Measurements from ENCODE around the gene CREM.
"Not testable (repeated sequence)": the region's sequence is repeated elsewhere in the genome, so short reads cannot be mapped to it uniquely, and the experiment has no call there.

Gene CREM

DNA sequence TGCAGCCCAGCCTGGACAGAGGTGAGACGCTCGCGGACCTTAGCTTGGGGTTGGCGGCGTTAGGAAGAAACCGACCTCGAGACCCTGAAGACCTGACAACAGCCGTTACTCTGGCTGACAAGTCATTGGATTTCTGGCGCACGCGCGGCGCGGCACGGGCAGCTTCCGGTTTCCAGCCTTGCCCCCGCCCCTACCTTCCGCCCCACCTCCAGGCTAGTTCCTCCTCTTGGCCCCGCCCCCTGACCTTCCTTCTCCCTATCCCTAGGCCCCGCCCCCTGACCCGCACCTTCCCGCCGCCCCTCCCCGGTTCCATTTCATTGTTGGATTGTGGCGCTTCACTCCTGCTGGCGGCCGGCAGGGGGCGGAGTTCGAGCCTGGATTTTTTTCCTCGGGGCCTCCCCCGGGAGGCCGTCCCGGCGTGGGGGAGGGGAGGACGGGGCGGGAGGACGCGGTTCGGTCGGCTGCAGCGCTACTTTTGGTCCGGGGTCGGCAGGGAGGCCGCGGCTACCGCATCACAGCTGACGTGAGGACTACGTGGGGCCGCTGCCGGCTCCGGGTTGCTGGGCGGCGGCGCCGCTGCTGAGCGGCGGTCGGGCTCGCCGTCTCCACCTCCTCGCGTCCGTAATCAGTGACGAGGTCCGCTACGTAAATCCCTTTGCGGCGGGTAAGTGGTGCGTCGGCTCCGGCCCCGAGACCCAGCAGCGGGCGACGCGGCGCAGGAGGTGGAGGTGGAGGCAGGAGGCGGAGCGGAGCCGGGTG, at the start of gene CREM:
Gene CREM, plus strand, starts transcription at position 317 of the 759 bp plus-strand sequence. CDS start 10,990 bp downstream, outside the sequence.
- peak; percentile 95 for DNase-seq (ENCODE audit: low spot score)

GRCh38 chr10:35079265-35079664, 47.4 kb upstream of the CREM start:
- DNase-seq (ENCODE audit: low spot score) = no peak

- peak; percentile 33 for DNase-seq (ENCODE audit: low spot score)
Observed at GRCh38 chr10:35079763-35080162, 46.9 kb upstream of the CREM start.

DNA sequence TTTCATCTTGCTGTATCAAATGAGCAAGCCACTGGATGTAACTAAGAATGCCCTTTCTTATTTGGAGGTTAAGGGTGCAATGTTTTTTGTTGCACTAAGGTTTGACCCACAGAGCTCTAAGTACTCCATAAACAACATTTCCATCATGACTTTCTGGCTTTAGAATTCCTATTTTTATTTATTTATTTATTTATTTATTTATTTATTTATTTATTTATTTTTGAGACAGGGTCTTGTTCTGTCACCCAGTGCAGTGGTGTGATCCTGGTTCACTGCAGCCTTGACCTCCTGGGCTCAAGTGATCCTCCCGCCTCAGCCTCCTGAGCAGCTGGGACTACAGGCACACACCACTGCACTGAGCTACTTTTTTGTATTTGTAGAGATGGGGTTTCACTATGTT, 46.4 kb upstream of the CREM start:
- not testable (repeated sequence) for DNase-seq (ENCODE audit: low spot score)

DNA sequence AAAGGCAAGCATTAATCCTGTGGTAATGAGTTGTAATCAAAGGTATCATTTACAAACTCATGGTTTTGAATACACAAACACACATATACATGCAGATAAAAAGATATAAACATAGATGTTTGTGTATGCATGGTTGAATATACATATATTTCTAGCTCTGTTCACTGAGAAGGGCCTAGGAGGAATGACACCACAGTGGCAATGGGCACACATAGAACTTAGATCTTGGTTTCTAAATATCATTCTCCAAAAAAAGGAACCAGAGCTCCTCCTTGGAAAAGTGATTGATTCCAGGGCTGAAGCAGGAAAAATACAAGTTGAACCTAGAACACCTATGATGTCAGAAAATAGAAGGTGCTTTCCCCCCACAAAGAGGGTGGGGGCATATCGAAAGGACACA, 43.4 kb upstream of the CREM start:
- no peak for DNase-seq (ENCODE audit: low spot score)

- peak; percentile 20 for DNase-seq (ENCODE audit: low spot score)
Observed at GRCh38 chr10:35089611-35090161, 37.0 kb upstream of the CREM start.

GRCh38 chr10:35090162-35090954, 36.3 kb upstream of the CREM start, which contains the start of gene CUL2:
Gene CUL2 (minus strand): TSS chr10:35090341. CDS start chr10:35071317, 19,024 bp downstream.
- DNase-seq (ENCODE audit: low spot score) = peak; percentile 92

GRCh38 chr10:35091994-35092790, 34.5 kb upstream of the CREM start:
- DNase-seq (ENCODE audit: low spot score) = no peak

DNA sequence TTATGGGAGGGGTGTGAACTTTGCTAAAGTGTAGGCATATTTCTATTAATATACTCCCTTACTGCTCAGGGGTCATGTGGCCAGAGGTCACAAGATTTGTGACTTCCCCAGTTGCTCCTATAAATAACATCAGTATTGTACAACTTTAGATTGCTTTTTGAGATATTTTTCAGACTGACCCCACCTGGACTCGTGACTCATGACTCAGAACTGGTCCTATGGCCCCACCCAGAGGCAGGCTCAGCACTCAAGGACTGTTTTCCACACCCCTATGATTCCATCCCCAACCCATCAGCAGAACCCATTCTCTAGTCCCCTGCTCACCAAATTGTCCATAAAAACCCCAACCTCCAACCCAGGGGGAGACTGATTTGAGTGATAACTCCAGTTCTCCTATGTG, 33.8 kb upstream of the CREM start:
- DNase-seq (ENCODE audit: low spot score) = no peak

DNA sequence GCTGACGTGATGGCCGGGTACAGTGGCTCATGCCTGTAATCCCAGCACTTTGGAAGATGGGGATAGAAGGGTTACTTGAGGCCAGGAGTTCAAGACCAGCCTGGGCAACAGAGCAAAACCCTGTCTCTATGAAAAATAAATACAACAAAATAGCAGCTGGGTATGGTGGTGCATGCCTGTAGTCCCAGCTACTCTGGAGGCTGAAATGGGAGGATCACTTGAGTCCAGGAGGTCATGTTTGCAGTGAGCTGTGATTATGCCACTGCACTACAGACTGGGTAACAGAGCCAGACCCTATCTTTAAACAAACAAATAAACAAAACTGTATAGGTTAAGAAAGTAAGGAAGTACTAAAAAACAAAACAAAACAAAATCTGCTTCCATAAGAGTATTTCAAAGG, 30.3 kb upstream of the CREM start:
- no peak for DNase-seq (ENCODE audit: low spot score)

DNA sequence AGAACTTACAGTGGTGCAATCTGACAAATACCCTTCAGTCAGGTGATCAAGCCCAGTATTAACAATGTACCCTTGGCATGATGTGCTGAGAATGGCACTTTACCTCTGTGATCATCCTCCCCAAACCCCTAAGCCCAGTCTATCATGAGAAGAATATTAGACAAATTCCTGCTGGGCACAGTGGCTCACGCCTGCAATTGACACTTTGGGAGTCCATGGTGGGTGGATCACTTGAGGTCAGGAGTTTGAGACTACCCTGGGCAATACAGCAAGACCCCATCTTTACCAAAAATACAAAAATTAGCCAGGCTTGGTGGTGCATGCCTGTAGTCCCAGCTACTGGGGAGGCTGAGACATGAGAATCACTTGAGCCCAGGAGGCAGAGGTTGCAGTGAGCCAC, 29.1 kb upstream of the CREM start:
- no peak for DNase-seq (ENCODE audit: low spot score)

GRCh38 chr10:35103882-35104281, 22.8 kb upstream of the CREM start:
- DNase-seq (ENCODE audit: low spot score) = no peak

DNA sequence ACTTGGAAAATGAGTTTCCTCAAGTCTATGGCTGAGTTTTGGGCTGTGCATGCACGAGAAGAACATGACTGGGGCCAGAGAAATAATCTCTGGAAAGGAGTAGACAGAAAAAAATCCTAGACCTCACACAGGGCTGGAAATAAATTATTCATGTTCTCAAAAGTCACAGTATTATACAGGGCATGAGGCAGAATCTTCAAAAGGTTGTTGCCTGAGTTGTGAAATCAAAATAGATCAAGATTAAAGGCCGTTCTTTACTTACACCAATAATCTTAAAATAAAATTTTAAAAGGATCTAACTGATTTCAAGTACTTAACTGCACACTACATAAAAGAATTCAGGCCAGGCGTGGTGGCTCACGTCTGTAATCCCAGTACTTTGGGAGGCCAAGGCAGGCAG, 14.1 kb upstream of the CREM start:
- DNase-seq (ENCODE audit: low spot score) = no peak

- no peak for DNase-seq (ENCODE audit: low spot score)
Observed at GRCh38 chr10:35119378-35119777, 7.3 kb upstream of the CREM start.

DNA sequence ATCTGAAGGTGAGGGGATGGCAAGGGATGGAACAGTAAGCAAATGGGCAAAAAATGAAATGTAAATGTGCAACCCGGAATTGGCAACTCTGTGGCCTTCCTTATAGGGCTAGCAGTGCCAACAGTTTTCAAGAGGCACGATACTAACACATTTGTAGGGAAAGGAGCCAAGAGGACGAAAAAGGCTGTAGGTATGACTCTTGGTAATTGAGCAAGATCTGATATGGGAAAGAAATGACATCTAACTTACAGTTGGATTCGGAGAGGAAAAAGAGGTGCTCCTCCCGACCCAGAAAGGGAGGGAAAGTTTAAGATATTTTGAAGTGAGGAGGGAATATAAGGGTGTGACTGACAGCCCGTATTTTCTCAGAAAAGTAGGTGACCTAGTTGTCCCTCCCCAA, 2.1 kb upstream of the CREM start:
- no peak for DNase-seq (ENCODE audit: low spot score)

GRCh38 chr10:35126062-35126529, 550 bp upstream of the CREM start:
- DNase-seq (ENCODE audit: low spot score) = no peak

GRCh38 chr10:35127289-35127891, 744 bp downstream of the CREM start:
- peak; percentile 33 for DNase-seq (ENCODE audit: low spot score)

GRCh38 chr10:35129185-35129674, 2.6 kb downstream of the CREM start:
- DNase-seq (ENCODE audit: low spot score) = no peak

- no peak for DNase-seq (ENCODE audit: low spot score)
Observed at GRCh38 chr10:35130663-35131062, 4.0 kb downstream of the CREM start.

- no peak for DNase-seq (ENCODE audit: low spot score)
Observed at GRCh38 chr10:35132727-35133126, 6.1 kb downstream of the CREM start.

DNA sequence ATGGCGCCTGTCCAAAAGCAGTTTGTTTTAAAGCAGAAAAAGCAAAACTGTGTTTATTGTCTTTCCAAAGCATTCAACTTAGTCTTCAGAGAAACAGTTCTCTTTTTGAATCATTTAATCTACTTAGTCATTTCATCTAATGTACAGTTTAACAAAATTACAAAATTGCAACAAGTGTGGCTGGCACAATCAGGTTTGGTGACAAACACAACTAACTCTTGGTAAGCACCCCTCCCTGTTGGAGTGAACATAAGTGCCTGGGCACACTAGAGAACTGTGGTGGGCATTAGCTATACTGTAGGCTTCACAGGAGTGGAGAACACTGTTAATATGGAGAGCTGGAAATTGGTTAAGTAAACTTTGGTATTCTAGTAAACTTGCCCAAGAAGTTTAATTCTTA, 6.9 kb downstream of the CREM start:
- DNase-seq (ENCODE audit: low spot score) = no peak

Measured in kidney capillary endothelial cell (primary cell).